ENCODE measurements around the gene IFITM1.
"Not testable (repeated sequence)": the region's sequence is repeated elsewhere in the genome, so short reads cannot be mapped to it uniquely, and the experiment has no call there.

Gene IFITM1

DNA sequence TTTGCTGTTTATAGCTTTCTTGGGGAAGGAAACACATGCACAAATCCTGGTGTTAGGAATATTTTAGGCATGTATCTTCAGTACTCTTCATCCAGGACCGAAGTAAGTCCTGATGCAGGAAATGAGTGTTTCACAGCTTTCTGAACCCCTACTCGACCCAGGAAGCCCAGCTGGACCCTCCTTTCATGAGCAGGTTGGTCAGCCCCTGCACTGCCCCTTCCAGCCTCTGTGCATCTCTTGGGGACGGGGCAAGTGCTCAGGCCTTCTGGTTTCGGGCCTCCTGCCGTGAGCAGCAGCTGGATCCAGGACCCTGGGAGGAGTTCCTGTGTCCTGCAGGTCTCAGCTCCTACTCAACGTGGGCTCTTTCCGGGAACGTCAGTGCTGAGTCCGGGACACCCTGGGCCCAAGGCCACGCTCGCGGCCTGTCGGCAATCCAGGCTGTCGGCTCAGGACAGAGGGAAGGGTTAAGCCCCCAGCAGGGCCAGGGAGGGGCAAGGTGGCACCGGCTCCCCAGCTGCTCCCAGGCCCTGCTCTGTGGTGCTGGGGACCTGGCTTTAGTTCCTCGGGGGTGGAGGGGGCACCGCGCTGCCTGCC is 3.8 kb upstream of the IFITM1 start:
- not testable (repeated sequence) for FAIRE-seq

DNA sequence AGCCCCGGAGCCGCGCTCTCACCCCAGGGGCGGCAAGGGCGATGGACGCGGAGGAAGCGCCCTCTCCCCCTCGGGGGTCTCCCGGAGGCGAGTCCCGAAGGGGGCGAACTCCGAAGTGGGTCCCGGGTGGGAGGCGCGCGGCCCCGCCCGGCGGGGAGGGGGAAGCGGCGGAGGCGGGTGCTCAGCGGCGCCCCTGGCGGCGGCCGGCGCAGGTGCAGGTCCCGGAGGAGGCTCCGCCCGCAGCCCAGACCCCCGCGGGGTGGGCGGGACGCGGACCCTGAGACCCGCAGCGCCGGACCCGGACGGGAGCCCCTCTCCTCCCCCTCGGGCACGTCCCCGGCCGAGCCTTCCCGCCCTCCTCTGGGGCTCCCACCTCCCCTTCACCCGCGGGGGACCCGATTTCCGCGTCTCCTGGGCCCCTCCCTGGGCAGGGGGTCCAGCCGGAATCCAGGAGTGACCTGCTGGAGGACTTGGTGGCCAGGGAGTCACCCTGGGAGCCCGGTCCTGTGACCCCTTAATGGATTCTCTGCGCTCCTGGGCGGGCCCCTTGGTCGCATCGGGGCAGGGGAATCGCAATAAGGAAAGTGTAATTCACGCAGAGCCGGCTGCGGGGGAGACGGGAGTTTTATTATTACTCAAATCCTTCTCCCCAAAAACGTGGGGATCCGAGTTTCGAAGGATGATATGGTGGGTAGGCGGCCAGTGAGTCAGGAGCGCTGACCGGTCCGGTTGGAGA is 2.7 kb upstream of the IFITM1 start:
- FAIRE-seq = not testable (repeated sequence)

DNA sequence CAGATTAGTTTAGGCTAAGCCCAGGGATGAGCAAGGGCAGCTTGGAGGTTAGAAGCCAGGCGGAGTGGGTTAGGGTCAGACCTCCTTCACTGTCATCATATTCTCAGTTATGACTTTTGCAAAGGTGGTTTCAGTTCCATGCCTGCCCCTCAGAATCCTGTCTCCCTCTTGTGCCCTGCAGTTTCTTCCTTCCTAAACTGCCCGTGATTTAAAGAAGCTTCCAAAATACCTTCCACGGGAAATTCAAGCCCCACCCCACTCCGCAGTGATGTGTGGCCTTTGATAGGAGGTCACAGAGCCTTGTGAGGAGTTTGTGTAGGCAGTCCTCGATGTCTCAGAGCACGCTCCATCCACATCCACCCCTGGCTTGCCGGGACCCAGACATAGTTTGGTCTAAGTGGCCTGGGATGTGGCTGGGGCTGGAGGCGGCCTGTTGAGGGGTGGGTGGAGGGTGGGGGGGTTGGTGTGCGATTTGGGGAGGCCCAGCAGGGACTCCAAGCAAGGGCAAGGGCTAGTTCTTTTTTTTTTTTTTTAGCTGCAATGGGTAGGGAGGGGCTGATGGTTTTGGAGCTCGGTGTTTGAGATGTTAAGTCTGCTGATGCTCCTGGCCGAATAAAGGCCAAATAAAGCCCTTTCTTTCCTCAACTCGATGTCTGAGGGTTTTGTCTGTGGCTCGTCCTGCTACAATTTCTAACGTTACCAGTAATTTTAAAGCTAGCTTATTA is 1.6 kb upstream of the IFITM1 start:
- FAIRE-seq = no peak

DNA sequence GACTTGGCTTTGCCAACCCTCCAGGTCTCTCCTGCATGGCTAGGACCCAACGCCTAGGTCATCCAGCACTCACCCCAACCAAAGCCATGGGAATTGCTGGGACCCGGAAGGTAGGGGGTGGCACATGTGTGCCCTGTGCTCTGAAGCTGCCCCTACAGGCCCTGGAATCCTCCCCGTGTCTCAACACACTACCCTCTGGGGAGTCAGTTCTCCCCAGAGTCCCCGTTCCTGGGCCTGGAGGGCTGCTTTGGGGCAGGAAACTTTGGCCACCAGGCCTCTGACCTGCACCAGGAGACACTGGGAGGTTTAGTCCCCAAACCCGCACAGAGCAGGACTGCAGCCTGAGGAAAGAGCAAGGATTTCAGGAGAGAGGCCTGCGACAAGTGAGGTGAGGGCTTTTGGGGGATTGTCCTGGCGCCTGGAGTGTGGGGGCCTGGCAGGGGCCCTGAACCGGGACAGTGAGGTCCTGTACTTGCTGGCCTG is 495 bp upstream of the IFITM1 start:
- no peak for FAIRE-seq

DNA sequence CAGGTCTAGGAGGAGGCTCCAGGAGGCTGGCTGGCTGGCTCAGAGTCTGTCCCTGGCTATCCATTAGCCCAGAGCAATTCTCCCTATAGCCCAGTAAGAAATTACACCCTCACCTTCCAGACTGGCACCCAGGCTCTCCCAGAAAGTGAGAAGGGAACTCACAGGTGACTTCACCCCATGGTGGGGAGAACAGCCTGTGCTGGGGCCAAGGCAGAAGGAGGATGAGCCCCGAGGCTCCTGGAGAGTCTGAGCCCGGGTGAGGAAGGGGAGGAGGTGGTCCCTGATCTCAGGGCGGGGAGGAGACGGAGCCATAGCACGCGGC is 675 bp downstream of the IFITM1 start:
- FAIRE-seq = not testable (repeated sequence)

DNA sequence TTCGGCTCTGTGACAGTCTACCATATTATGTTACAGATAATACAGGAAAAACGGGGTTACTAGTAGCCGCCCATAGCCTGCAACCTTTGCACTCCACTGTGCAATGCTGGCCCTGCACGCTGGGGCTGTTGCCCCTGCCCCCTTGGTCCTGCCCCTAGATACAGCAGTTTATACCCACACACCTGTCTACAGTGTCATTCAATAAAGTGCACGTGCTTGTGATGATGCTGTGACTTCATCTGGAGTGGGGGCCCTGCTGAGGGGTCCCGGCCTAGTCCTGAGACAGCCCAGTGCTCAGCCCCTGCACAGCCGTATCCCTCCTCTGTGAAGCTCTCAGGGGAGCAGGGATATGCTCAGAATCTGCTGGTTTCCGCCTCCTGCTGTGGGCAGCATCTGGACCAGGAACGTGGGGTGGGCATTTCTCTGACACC is 1.2 kb downstream of the IFITM1 start:
- FAIRE-seq = no peak

DNA sequence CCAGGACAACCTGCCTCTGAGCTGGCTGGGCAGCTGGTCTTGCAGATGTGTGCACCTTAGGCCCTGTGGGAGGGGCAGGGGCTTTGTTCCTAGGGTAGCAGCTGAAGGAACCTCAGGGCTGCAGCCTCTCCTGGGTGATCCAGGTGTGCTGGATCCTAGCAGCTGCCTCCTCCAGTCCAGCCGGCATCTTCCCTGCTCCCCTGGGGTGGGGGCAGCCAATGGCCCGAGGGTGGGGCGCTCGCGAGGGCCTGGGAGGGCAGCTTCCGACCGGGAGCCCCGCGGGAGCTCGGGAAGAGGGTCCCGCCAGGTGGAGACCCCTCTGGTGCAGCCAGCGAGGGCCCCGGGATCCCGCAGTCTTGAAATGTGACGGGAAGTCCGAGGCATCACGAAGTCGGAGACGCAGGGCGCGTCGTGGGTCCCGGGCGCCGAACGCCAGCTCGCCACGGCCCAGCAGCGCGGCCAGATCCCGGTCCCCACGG is 1.7 kb downstream of the IFITM1 start:
- no peak for FAIRE-seq

DNA sequence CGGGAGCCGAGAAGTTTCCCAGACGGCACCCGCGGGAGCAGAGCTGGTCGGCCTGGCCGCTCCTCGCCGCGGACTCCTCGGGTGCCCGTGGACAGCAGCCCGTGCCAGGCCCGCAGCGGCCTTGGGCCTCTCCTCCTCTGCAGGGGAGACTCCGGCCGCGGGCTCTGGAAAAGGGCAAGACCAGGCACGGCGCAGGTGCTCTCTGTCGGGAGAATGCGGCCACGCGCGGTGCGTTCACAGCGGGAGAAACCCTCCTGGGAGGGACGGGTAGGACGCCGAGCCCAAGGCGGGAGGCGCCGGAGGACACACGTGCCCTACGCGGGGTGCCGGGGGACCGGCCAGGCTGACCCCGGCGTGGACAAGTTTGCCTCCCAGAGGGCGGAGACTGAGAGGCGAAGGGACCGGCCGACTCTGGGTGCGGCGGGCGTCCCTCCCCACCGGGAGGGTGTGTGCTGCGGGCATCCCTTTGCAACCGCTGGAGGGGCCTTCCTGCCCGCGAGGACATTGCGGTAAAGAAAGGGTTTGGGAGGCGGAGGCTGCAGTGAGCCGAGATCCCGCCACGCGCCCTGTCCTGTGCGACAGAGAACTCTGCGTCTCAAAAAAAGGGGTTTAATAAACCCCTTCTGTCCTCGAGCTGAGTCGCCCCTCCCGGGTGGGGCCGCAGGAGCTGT is 2.3 kb downstream of the IFITM1 start:
- FAIRE-seq = no peak

DNA sequence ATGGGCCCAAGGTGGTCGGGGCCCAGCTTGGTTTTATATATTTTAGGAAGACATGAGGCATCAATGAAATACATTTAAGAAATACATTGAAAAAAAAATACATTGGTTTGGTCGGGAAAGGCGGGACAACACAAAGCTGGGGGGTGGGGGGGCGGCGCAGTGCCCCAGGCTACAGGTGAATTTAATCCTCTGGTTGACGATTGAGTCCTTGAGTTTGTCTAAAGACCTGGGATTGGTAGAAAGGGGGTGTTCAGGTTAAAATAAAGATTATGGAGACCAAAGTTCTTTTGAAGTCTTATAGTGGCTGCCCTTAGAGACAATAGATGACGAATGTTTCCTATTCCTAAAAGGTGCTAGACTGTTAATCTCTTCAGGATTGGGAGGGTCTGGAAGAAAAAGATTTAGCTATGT is 3.1 kb downstream of the IFITM1 start:
- no peak for FAIRE-seq

DNA sequence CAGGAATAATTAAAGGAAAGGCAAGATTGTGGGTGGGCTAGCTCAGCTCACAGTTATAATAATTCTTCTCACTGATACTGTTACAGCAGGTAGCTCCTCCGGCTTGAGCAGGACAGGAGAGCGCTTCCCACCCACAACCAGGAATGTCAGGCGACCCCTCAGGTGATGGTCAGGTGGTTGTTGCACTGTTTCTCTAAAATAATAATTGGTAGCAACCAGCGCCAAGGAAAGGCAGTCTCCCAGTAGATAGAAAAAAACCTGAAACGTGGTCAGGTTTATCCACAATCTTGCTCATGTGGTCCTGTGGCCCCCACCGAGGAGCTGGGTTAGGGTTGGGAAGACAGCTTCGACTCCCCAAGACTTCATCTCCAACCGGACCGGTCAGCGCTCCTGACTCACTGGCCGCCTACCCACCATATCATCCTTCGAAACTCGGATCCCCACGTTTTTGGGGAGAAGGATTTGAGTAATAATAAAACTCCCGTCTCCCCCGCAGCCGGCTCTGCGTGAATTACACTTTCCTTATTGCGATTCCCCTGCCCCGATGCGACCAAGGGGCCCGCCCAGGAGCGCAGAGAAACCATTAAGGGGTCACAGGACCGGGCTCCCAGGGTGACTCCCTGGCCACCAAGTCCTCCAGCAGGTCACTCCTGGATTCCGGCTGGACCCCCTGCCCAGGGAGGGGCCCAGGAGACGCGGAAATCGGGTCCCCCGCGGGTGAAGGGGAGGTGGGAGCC is 4.0 kb downstream of the IFITM1 start:
- not testable (repeated sequence) for FAIRE-seq

DNA sequence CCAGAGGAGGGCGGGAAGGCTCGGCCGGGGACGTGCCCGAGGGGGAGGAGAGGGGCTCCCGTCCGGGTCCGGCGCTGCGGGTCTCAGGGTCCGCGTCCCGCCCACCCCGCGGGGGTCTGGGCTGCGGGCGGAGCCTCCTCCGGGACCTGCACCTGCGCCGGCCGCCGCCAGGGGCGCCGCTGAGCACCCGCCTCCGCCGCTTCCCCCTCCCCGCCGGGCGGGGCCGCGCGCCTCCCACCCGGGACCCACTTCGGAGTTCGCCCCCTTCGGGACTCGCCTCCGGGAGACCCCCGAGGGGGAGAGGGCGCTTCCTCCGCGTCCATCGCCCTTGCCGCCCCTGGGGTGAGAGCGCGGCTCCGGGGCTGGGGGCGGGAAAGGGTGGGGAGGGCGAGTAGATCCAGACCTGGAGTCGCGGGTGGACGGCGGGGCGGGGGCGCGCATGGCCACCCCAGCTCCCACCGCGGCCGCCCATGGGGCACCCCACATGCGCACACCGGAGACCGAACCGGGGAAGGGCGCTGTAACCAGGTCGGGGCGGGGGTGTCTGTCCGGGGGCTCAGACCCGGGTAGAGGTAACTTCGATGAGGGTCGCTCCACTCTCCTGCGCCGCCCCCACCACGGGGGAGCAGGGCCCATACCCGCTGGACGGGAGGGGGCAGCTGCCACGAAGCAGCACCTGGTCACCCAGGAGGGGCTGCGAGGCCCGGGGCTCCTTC is 4.7 kb downstream of the IFITM1 start:
- FAIRE-seq = not testable (repeated sequence)

DNA sequence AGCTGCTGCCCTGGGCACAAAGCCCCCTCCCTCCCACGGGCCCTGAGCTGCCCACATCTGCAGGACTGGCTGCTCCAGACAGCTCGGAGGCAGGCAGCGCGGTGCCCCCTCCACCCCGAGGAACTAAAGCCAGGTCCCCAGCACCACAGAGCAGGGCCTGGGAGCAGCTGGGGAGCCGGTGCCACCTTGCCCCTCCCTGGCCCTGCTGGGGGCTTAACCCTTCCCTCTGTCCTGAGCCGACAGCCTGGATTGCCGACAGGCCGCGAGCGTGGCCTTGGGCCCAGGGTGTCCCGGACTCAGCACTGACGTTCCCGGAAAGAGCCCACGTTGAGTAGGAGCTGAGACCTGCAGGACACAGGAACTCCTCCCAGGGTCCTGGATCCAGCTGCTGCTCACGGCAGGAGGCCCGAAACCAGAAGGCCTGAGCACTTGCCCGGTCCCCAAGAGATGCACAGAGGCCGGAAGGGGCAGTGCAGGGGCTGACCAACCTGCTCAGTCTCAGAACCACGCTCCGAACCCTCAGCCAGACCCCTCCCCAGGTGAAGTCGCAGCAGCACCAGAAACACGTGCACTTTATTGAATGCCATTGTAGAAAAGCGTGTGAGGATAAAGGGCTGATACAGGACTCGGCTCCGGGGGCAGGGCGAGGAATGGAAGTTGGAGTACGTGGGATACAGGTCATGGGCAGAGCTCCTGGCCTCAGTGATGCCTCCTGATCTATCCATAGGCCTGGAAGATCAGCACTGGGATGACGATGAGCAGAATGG is 5.5 kb downstream of the IFITM1 start:
- not testable (repeated sequence) for FAIRE-seq

DNA sequence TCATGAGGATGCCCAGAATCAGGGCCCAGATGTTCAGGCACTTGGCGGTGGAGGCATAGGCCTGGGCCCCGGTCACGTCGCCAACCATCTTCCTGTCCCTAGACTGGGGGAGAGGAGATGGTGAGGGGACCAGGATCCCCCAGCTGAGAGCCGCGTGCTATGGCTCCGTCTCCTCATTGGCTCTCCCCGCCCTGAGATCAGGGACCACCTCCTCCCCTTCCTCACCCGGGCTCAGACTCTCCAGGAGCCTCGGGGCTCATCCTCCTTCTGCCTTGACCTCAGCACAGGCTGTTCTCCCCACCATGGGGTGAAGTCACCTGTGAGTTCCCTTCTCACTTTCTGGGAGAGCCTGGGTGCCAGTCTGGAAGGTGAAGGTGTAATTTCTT is 6.0 kb downstream of the IFITM1 start:
- not testable (repeated sequence) for FAIRE-seq

DNA sequence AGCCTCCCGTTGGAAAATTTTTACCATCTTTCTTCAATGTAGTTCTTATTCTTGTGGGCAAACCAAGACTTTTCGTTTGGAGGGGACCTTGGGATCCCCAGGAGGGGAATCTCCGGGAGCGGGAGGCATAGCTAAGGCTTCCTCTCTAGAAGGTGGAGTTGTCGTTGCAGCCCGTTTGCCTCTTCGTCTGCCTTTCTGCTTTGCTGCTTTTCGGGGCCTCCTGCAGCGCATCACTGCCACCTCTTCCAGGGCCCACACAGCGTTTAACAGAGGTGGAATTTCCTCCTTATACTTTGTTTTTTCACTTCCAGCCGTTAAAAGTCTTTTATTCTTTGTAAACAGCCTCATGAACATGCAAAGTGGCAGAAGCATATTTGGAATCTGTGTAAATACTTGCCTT is 10.3 kb downstream of the IFITM1 start:
- no peak for FAIRE-seq

DNA sequence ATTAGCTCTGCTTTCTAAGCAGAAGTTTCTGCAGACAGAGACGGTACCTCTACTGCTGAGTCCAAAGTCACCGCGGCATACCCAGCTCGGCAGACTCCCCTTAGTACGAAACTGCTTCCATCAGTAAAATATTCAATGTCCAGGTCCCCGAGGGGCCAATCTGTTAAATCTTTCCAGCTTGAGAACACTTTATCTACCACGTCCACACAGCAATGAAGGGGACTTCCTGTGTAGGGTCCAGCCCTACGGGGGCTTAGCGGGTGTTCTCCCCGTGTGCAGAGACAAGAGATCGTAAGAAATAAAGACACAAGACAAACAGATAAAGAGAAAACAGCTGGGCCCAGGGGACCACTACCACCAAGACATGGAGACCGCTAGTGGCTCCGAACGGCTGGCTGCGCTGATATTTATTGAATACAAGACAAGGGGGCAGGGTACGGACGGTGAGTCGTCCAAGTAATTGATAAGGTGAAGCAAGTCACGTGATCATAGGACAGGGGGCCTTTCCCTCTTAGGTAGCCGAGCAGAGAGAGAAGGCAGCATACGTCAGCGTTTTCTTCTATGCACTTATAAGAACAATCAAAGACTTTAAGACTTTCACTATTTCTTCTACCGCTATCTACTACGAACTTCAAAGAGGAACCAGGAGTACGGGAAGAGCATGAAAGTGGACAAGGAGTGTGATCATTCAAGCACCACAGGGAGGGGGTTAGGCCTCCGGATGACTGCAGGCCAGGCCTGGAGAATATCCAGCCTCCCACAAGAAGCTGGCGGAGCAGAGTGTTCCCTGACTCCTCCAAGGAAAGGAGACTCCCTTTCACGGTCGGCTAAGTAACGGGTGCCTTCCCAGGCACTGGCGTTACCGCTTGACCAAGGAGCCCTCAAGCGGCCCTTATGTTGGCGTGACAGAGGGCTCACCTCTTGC is 11.0 kb downstream of the IFITM1 start:
- FAIRE-seq = not testable (repeated sequence)

DNA sequence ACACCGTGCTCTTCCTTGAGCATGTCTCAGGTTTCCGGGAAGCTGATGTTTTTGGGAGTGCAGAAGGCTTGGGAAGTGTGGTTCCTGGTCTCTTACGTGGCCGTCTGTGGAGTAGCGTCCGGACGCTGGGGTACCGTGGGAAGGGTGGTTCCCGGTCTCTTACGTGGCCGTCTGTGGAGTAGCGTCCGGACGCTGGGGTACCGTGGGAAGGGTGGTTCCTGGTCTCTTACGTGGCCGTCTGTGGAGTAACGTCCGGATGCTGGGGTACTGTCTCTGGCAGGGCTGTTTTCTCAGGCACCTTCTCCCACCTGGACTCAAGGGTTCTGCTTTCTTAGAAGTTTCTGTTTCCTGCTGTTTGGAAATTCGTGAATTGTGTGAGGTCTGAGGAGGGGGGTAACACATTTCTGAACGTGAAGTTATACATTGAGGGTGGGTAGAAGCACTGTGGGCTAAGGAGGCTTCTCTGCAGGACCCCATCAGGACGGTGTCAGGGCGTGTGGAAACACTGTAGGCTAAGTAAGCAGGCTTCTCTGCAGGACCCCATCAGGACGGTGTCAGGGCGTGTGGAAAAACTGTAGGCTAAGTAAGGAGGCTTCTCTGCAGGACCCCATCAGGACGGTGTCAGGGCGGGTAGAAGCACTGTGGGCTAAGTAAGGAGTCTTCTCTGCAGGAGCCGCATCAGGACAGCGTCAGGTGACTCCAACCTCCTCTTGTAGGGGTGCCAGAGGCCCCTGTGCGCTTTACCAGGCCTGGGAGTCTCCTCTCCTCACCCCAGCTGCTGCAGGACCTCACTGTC is 12.2 kb downstream of the IFITM1 start:
- no peak for FAIRE-seq

DNA sequence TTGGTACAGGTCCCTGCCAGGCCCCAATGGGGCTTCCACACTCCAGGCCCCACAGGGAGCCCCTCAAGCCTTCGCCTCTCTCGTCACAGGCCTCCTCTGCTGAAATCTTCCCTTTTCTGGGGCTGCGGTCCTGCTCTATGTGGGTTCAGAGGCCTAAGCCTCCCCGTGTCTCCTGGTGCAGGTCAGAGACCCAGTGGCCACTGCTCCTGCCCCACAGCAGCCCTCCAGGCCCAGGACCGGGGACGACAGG is 12.7 kb downstream of the IFITM1 start:
- FAIRE-seq = no peak

DNA sequence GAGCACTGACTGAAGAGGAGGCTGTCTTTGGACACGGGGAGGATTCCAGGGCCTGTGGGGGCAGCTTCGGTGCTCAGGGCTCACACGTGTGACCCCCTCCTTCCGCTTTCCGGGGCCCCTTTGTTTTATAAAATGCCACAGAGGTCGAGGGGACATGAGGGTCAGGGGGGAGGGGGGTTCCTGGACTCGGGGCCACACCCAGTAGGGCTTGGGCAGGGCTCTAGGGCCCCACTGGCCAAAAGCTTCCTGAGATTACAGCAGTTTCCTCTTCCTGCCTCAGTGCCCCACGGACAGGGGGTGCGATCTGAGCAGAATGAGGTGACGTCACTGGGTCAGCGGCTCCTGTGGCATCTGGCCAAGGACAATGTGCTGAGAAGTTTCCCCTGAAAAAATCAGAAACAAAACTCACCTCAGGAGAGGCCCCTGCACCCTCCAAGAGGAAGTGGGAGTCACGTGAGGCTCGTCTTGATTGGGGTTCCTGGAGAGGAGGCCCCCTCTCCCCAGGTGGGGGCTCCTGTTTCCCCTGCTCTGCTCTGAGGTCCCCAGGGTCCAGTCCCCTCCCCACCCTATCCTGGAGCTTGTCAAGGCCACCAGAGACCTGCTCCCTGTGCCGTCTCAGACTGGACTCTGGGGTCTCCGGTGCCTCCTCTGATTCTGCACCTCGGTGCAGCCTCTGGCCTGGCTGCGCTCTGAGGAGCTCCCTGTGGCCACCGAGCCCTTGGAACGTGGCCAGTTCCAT is 13.2 kb downstream of the IFITM1 start:
- no peak for FAIRE-seq

DNA sequence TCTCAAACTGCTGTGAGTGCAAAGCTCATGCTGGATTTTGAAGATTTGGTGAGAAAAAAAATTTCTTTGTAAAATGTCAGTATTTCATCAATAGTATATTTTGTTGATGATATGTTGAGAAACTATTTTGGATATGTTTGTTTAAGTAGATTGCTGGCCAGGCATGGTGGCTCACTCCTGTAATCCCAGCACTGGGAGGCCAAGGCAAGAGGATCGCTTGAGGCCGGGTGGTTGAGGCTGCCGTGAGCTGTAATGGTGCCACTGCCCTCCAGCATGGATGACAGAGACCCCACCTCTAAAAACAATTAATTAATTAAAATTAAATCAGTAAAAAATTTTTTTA is 13.7 kb downstream of the IFITM1 start:
- no peak for FAIRE-seq
